T-helper 1 cell treated with Interleukin-12 subunit alpha and Interleukin-12 subunit beta and Interleukin-4 antibody, amounts not matched to agents 30 μg/mL and 1 μg/mL, for 36 hours (primary cell): Measurements from ENCODE around the gene MED12.
"Not testable (repeated sequence)": the region's sequence is repeated elsewhere in the genome, so short reads cannot be mapped to it uniquely, and the experiment has no call there.

Experiments
- H3K27ac Mint-ChIP-seq: one replicate; pipeline ENCODE4 v1.8.0; 2021; ENCODE audit warnings: mild to moderate bottlenecking, mixed read lengths
- H3K27me3 Mint-ChIP-seq: one replicate; pipeline ENCODE4 v1.8.0; 2021; ENCODE audit warnings: low read depth, mixed read lengths
- H3K36me3 Mint-ChIP-seq: one replicate; pipeline ENCODE4 v1.8.0; 2021; ENCODE audit warnings: low read depth, mixed read lengths
- H3K4me1 Mint-ChIP-seq: one replicate; pipeline ENCODE4 v1.8.0; 2021; ENCODE audit warnings: low read depth, mixed read lengths
- H3K4me3 Mint-ChIP-seq: one replicate; pipeline ENCODE4 v1.8.0; 2021; ENCODE audit warnings: mild to moderate bottlenecking, moderate library complexity, mixed read lengths
- H3K9me3 Mint-ChIP-seq: one replicate; pipeline ENCODE4 v1.8.0; 2021; ENCODE audit warnings: mixed read lengths

The MED12 gene

DNA sequence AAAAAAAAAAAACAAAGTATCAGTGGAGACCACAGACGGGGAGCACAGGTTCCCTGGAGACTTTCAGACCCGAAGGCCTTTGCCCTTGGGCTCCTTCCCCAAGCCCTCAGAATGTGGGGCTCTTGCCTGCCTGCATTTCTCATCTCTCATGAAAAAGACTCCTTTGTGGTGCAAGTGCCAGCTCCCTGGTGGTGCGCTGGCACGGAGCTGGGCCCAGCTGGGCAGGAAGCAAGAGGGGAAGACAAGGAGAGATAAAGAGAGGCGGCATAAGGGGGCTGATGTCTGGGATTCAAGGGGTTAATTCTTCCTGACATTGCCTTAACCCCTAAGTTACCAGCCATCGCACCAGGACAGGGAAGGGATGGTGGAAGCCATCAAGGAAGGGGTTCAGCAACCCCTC is 48.1 kb downstream of the MED12 start:
- H3K9me3 Mint-ChIP-seq, result no peaks in the 10 kb centered on the region
- H3K36me3 Mint-ChIP-seq, result peaks cover 12% of the 10 kb centered on the region
- H3K4me1 Mint-ChIP-seq, result peaks cover 4% of the 10 kb centered on the region
- no peaks in the 10 kb centered on the region for H3K27me3 Mint-ChIP-seq
- H3K4me3 Mint-ChIP-seq, result no peak overlapping the region
- H3K27ac Mint-ChIP-seq, result no peak overlapping the region

GRCh38 chrX:71167031-71167781 is 48.8 kb downstream of the MED12 start:
- Mint-ChIP-seq H3K27ac (no peak overlapping the region), H3K27me3 (no peaks in the 10 kb centered on the region), H3K36me3 (peaks cover 13% of the 10 kb centered on the region), H3K4me3 (no peak overlapping the region), H3K4me1 (peaks cover 6% of the 10 kb centered on the region), H3K9me3 (no peaks in the 10 kb centered on the region)

DNA sequence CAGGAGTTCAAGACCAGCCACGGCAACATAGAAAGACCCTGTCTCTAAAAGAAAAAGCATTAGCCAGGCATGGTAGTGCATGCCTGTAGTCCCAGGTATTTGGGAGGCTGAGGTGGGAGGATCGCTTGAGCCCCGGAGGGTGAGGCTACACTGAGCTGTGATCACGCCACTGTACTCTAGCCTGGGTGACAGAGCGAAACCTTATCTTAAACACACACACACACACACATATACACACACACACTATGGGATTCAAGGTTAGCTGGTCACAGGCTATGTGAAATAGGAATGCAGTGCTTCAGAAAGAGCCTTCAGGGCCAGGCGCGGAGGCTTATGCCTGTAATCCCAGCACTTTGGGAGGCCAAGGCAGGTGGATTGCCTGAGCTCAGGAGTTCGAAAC is 49.7 kb downstream of the MED12 start:
- H3K9me3 Mint-ChIP-seq, result no peaks in the 10 kb centered on the region
- no peak overlapping the region for H3K27ac Mint-ChIP-seq
- H3K36me3 Mint-ChIP-seq, result peaks cover 10% of the 10 kb centered on the region
- no peaks in the 10 kb centered on the region for H3K27me3 Mint-ChIP-seq
- H3K4me1 Mint-ChIP-seq, result peaks cover 6% of the 10 kb centered on the region
- H3K4me3 Mint-ChIP-seq, result no peak overlapping the region

- no peak overlapping the region for H3K27ac Mint-ChIP-seq
- no peaks in the 10 kb centered on the region for H3K27me3 Mint-ChIP-seq
- H3K4me1 Mint-ChIP-seq, result peaks cover 7% of the 10 kb centered on the region
- H3K36me3 Mint-ChIP-seq, result peaks cover 20% of the 10 kb centered on the region
- H3K4me3 Mint-ChIP-seq, result no peak overlapping the region
- H3K9me3 Mint-ChIP-seq, result no peaks in the 10 kb centered on the region
These were observed 51.2 kb downstream of the MED12 start for GRCh38 chrX:71169586-71169985.

GRCh38 chrX:71170660-71171059 is 52.3 kb downstream of the MED12 start:
- no peaks in the 10 kb centered on the region for H3K27me3 Mint-ChIP-seq
- peaks cover 24% of the 10 kb centered on the region for H3K36me3 Mint-ChIP-seq
- no peaks in the 10 kb centered on the region for H3K9me3 Mint-ChIP-seq
- H3K4me3 Mint-ChIP-seq, result no peak overlapping the region
- H3K27ac Mint-ChIP-seq, result no peak overlapping the region
- peaks cover 10% of the 10 kb centered on the region for H3K4me1 Mint-ChIP-seq

GRCh38 chrX:71171110-71171801 is 52.9 kb downstream of the MED12 start:
- peaks cover 24% of the 10 kb centered on the region for H3K36me3 Mint-ChIP-seq
- H3K27ac Mint-ChIP-seq, result peak overlapping the region; percentile 65
- H3K4me3 Mint-ChIP-seq, result no peak overlapping the region
- no peaks in the 10 kb centered on the region for H3K9me3 Mint-ChIP-seq
- H3K27me3 Mint-ChIP-seq, result no peaks in the 10 kb centered on the region
- H3K4me1 Mint-ChIP-seq, result peaks cover 10% of the 10 kb centered on the region

GRCh38 chrX:71173440-71173839 is 55.0 kb downstream of the MED12 start:
- Mint-ChIP-seq H3K9me3 (no peaks in the 10 kb centered on the region), H3K4me3 (no peak overlapping the region), H3K27ac (no peak overlapping the region), H3K4me1 (peaks cover 10% of the 10 kb centered on the region), H3K27me3 (no peaks in the 10 kb centered on the region), H3K36me3 (peaks cover 27% of the 10 kb centered on the region)

DNA sequence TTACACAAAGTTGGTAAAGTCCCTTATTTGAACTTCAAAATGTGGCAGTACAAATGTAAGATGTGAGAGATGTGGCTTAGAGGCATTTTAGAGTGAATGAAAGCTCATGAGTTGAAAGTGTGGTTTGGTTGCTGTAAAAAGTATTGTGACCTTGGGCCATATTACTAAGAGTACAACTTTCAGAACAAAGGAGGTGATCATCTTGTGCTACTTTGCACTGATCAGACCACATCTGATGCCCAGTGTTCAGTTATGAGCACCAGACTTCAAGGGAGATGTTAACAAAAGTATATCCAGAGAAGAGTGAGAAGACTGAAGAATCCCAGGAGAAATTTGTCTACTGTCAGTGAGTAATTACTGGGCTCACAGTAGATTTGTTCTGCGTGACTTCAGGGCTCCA is 56.4 kb downstream of the MED12 start:
- no peaks in the 10 kb centered on the region for H3K9me3 Mint-ChIP-seq
- H3K36me3 Mint-ChIP-seq, result peaks cover 29% of the 10 kb centered on the region
- H3K4me1 Mint-ChIP-seq, result peaks cover 9% of the 10 kb centered on the region
- no peaks in the 10 kb centered on the region for H3K27me3 Mint-ChIP-seq
- H3K4me3 Mint-ChIP-seq, result no peak overlapping the region
- H3K27ac Mint-ChIP-seq, result no peak overlapping the region

- no peaks in the 10 kb centered on the region for H3K9me3 Mint-ChIP-seq
- H3K4me1 Mint-ChIP-seq, result peaks cover 7% of the 10 kb centered on the region
- H3K4me3 Mint-ChIP-seq, result no peak overlapping the region
- no peaks in the 10 kb centered on the region for H3K27me3 Mint-ChIP-seq
- peaks cover 31% of the 10 kb centered on the region for H3K36me3 Mint-ChIP-seq
- no peak overlapping the region for H3K27ac Mint-ChIP-seq
These were observed 57.1 kb downstream of the MED12 start for GRCh38 chrX:71175531-71175930.

DNA sequence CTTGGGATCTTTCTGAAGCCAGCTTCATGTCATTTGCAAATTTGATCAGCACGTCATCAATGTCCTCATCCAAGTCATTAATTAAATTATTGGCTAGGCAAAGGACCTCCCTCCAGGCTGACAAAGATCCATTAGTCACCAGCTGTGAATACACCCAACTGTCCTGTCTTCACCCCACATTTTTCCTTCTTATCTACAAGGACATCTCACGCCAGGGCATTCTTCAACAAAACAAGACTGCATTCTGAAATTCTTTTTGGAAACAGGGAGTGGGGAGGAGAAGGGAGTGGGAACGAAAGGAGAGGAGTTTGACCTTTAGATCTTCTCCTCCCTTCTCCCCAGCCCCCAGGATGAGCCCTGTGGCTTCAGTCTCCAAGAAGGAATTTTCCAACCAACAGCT is 58.9 kb downstream of the MED12 start:
- H3K27ac Mint-ChIP-seq, result no peak overlapping the region
- H3K36me3 Mint-ChIP-seq, result peaks cover 28% of the 10 kb centered on the region
- no peaks in the 10 kb centered on the region for H3K9me3 Mint-ChIP-seq
- H3K4me1 Mint-ChIP-seq, result peaks cover 7% of the 10 kb centered on the region
- H3K4me3 Mint-ChIP-seq, result no peak overlapping the region
- H3K27me3 Mint-ChIP-seq, result no peaks in the 10 kb centered on the region

- peaks cover 24% of the 10 kb centered on the region for H3K36me3 Mint-ChIP-seq
- no peak overlapping the region for H3K27ac Mint-ChIP-seq
- H3K4me1 Mint-ChIP-seq, result peaks cover 10% of the 10 kb centered on the region
- no peaks in the 10 kb centered on the region for H3K27me3 Mint-ChIP-seq
- H3K9me3 Mint-ChIP-seq, result no peaks in the 10 kb centered on the region
- H3K4me3 Mint-ChIP-seq, result no peak overlapping the region
These were observed 60.5 kb downstream of the MED12 start for GRCh38 chrX:71178908-71179307.

GRCh38 chrX:71180579-71181265 is 62.3 kb downstream of the MED12 start:
- H3K4me3 Mint-ChIP-seq, result peak overlapping the region; percentile 34
- not testable (repeated sequence) for H3K9me3 Mint-ChIP-seq
- H3K27ac Mint-ChIP-seq, result peak overlapping the region; percentile 49

GRCh38 chrX:71181558-71181909 is 63.1 kb downstream of the MED12 start:
- Mint-ChIP-seq H3K4me3 (peak overlapping the region; percentile 86), H3K27me3 (no peaks in the 10 kb centered on the region), H3K36me3 (peaks cover 17% of the 10 kb centered on the region), H3K9me3 (no peaks in the 10 kb centered on the region), H3K27ac (peak overlapping the region; percentile 96), H3K4me1 (peaks cover 8% of the 10 kb centered on the region)

More at GRCh38 chrX:71180579-71181265, 62.3 kb downstream of the MED12 start:
- H3K36me3 Mint-ChIP-seq, result peaks cover 17% of the 10 kb centered on the region
- H3K4me1 Mint-ChIP-seq, H3K27me3 Mint-ChIP-seq: not testable (repeated sequence)

- Mint-ChIP-seq H3K27ac (peak overlapping the region; percentile 96), H3K4me3 (peak overlapping the region; percentile 86), H3K27me3 (no peaks in the 10 kb centered on the region), H3K4me1 (peaks cover 10% of the 10 kb centered on the region), H3K9me3 (no peaks in the 10 kb centered on the region), H3K36me3 (peaks cover 16% of the 10 kb centered on the region)
These were observed 63.8 kb downstream of the MED12 start for GRCh38 chrX:71181910-71182799.
